ENCODE results near the gene TANGO6. TPM values are rescaled to one million over a fixed set of nuclear protein-coding genes. Genes with fewer than 3 reads are reported as not detected.

The TANGO6 gene
- total RNA-seq, 6 experiments from 2014 or later = 10.9 to 15.5 (median 14.2) TPM

DNA sequence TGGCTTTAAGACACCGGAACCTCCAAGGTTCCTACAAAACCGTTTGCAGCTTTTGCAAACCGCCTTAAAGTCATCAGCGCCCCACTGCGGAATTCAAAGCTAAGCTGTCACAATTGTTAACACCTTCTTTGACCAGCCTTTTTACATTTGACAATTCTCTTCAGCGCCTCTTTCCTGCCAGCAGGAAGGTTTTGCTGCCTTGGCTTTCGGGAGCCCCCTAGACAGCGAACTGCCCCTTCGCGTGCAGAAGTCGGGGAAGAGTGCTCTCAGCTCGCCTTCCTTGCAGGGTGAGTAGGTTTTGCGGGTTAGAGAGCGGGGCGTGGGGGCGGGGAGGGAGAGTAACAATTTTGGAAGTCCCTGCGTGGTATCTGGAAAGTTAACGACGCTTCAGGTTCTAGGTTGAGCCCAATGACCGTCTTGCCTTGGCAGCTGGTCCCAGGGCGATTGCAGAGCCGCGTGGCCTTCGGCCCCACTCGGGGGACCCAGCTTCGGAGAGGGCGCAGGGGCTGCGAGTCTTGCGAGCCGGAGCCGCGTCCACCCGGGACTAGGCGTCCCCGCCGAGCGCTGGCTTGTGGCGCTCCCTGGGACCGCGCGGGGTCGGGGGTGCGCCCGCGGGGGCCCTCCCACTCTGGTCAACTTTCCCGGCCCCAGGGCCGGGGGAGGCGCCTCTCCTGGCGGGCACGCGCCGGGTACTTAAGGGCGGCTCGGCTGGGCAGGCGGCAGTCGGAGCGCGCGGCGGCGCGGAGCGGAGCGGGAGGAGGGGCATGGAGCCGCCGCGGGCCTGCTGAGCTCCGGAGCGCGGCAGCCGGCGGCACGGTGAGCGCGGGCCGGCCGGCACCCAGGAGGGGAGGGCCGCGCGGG, 262.4 kb downstream of the TANGO6 start, which contains the start of gene HAS3:
TSS of gene HAS3 (plus strand) at position 153 of the 861 bp plus-strand sequence. CDS start 3,743 bp downstream, outside the sequence.
- H3K27me3 ChIP-seq = no peaks in the 10 kb centered on the region
- TF ChIP-seq POLR2A (IDR thresholded peaks at IDR 0.05) = peak; percentile 62
- TF ChIP-seq, protein P1, sequence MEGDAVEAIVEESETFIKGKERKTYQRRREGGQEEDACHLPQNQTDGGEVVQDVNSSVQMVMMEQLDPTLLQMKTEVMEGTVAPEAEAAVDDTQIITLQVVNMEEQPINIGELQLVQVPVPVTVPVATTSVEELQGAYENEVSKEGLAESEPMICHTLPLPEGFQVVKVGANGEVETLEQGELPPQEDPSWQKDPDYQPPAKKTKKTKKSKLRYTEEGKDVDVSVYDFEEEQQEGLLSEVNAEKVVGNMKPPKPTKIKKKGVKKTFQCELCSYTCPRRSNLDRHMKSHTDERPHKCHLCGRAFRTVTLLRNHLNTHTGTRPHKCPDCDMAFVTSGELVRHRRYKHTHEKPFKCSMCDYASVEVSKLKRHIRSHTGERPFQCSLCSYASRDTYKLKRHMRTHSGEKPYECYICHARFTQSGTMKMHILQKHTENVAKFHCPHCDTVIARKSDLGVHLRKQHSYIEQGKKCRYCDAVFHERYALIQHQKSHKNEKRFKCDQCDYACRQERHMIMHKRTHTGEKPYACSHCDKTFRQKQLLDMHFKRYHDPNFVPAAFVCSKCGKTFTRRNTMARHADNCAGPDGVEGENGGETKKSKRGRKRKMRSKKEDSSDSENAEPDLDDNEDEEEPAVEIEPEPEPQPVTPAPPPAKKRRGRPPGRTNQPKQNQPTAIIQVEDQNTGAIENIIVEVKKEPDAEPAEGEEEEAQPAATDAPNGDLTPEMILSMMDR (IDR thresholded peaks at IDR 0.05) = peak in 2 of 4 donors; percentile 27
- no peaks in the 10 kb centered on the region for H3K36me3 ChIP-seq
- H3K4me1 ChIP-seq = peaks cover 0 to 21% (median 6%) of the 10 kb centered on the region in 4 donors
- ATAC-seq (peak; percentile 83 to 94 (median 90)), DNase-seq (peak; percentile 75 to 79 (median 76))
- intact Hi-C loops (cut with DNase I) = loop anchor here (10.0 kb wide), 2 partner anchors 61 to 201 kb away; no protein-coding TSS in a partner anchor
- no peaks in the 10 kb centered on the region for H3K9me3 ChIP-seq
- 0% methylated on average over 24 of the region's 80 CpGs for WGBS (ENCODE audit: insufficient coverage, low coverage, low lambda C conversion rate, missing lambda C conversion rate)
- H3K4me3 ChIP-seq = peak within 1 kb of the TSS; percentile 49 to 60 (median 55)
- H3K27ac ChIP-seq = no peak within 1 kb of the TSS

DNA sequence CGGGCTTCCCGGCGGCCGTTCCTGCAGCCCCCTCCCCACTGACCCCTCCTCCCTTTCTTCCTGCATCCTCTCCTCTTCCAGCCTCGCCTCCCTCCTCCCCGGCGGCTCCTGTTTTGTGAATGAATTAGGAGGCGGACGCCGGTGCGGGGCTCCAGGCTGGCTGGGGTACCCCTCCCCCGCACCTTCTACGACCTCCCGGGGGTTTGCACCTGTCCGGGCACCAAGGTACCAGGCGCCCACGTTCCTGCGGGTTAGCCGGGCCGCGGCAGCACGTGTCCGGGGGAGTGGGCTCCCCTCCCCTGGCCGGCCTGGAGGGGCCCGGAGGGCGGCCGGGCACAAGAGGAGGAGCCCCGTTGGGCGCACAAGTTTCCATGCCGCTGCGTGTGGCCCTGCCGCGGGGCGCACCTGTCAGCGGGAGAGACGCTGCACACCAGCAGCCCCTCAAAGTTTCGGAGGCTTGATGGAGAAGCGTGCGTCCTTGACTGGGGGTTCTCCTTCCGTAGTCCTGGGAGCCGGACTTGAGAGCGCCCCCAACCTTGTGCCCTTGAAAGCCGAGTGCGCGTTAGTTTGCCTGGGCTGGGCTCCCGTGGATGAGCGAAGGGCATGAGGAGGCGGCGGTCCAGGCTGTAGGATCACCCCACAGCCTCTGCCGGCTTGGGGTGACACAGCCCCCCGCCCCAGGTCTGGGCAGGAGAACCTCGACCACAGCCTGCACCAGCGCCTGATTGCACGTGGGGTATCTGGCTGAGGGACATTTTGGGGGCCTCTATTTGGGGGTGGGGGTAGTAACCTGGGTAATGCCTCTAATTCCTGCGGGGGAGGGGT, 263.4 kb downstream of the TANGO6 start:
- 2% methylated on average over 10 of the region's 55 CpGs for WGBS (ENCODE audit: insufficient coverage, low coverage, low lambda C conversion rate, missing lambda C conversion rate)
- Histone ChIP-seq H3K9me3 (no peaks in the 10 kb centered on the region), H3K4me3 (peak overlapping the region; percentile 34 to 55 (median 43)), H3K36me3 (no peaks in the 10 kb centered on the region), H3K27me3 (no peaks in the 10 kb centered on the region), H3K4me1 (peaks cover 0 to 21% (median 6%) of the 10 kb centered on the region in 4 donors), H3K27ac (no peak overlapping the region)
- peak in 1 of 3 donors; percentile 37 for DNase-seq
- intact Hi-C loops (cut with DNase I) = loop anchor here (10.0 kb wide), 2 partner anchors 62 to 202 kb away; no protein-coding TSS in a partner anchor
- ATAC-seq = peak in 2 of 4 donors; percentile 9 to 19
- TF ChIP-seq, protein P1 (IDR thresholded peaks at IDR 0.05) = no peak
- TF ChIP-seq POLR2A (IDR thresholded peaks at IDR 0.05) = no peak

DNA sequence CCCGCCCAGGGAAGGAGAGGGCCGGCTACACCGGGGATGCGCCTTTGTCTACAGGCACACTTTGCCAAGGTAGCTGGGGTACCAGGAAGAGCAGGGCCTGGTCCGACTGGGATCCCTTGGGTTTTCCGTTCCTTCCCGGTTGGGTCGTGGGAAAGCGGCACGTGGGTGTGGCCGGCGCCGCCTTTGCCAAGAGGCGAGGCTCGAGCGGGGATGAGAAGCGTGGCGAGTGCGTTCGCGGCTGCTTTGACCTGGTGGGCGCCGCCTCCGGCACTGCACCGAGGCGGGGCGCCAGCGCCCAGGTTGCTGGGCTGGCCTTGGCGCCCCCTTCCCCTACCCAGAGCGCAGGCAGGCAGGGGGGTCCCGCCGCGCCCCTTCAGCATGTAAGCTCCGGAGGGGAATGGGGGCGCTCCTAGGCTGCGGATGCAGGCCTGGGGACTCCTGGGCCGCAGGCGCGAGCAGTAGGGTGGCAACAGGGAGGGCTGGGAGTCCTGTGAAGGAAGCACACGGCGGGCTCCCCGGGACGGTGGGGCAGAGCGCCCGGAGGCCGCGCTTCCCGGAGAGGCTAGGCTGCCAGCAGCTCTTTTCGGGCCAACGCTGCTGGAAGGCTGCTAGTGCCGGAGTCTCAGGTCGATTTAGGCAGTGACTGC, 264.1 kb downstream of the TANGO6 start:
- peak overlapping the region; percentile 1 to 55 (median 9) for H3K4me3 ChIP-seq
- DNase-seq = peak in 2 of 3 donors; percentile 43 to 50
- intact Hi-C loops (cut with DNase I) = loop anchor here (10.0 kb wide), 2 partner anchors 63 to 203 kb away; no protein-coding TSS in a partner anchor
- peak; percentile 4 to 29 (median 22) for ATAC-seq
- WGBS (ENCODE audit: insufficient coverage, low coverage, low lambda C conversion rate, missing lambda C conversion rate) = 3% methylated on average over 6 of the region's 52 CpGs
- H3K9me3 ChIP-seq = no peaks in the 10 kb centered on the region
- no peak for TF ChIP-seq POLR2A (IDR thresholded peaks at IDR 0.05)
- TF ChIP-seq, protein P1 (IDR thresholded peaks at IDR 0.05) = no peak
- H3K4me1 ChIP-seq = peaks cover 0 to 21% (median 6%) of the 10 kb centered on the region in 4 donors
- no peaks in the 10 kb centered on the region for H3K36me3 ChIP-seq
- no peak overlapping the region for H3K27ac ChIP-seq
- no peaks in the 10 kb centered on the region for H3K27me3 ChIP-seq
